ENCODE measurements around the gene CFAP77.

DNA sequence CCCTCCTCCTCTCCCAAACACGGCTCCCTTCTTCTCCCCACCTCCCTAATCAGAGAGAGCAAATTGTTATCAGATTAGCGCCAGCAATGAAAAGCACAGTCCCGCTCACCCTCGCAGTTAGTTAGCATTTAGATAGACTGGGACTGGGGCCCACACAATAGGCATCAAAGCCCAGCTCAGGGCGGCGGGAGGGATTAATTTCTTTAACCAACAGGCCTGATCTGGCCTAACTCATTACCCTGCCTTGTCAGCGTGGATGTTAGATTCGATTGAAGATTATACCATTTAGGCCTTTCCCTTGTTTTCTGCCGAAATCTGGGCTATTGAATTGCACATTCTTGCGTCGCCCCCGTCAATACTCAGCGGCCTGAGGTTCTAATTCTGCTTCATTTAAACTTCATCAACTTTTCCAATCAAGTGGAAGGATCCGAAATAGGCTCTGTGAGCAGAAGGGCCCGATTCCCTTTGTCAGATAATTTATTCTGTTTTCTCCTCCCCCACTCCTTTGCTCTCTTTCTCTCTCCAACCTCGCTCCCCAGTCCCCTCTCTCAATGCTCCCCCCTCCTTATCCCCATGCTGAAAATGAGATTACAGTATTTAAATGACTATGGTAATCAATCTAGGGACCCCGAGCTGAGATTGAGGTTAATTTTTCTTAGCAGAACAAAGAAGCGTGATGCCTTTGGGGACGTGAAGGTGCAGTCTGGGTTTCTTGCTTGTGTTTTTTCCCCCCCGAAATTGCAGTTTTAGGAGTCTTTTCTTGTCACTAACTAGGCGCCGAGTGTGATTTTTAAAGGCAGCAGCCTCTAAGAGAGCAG is 15.1 kb downstream of the CFAP77 start:
- TF ChIP-seq, protein P1, sequence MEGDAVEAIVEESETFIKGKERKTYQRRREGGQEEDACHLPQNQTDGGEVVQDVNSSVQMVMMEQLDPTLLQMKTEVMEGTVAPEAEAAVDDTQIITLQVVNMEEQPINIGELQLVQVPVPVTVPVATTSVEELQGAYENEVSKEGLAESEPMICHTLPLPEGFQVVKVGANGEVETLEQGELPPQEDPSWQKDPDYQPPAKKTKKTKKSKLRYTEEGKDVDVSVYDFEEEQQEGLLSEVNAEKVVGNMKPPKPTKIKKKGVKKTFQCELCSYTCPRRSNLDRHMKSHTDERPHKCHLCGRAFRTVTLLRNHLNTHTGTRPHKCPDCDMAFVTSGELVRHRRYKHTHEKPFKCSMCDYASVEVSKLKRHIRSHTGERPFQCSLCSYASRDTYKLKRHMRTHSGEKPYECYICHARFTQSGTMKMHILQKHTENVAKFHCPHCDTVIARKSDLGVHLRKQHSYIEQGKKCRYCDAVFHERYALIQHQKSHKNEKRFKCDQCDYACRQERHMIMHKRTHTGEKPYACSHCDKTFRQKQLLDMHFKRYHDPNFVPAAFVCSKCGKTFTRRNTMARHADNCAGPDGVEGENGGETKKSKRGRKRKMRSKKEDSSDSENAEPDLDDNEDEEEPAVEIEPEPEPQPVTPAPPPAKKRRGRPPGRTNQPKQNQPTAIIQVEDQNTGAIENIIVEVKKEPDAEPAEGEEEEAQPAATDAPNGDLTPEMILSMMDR (IDR thresholded peaks at IDR 0.05): no peak
- TF ChIP-seq POLR2A (IDR thresholded peaks at IDR 0.05): no peak
